Left lobe of liver (tissue), 2 donors: ENCODE data around the gene OXA1L. TPM values are rescaled to one million over a fixed set of nuclear protein-coding genes. Genes with fewer than 3 reads are reported as not detected.
"Not testable (repeated sequence)": the region's sequence is repeated elsewhere in the genome, so short reads cannot be mapped to it uniquely, and the experiment has no call there.

Experiments used
- ATAC-seq: fragments of 200-7000 bp; cut with Tn5 transposase; one replicate; pipeline ENCODE4 v1.9.1; 2020; ENCODE audit warnings: mild to moderate bottlenecking, moderate library complexity
- DNase-seq: peaks from one replicate; pipeline ENCODE4 v3.0.0-alpha.2; 2020; ENCODE audit warnings: low spot score
- total RNA-seq: library from RNA; stranded (reverse); gene quantifications from one replicate; pipeline ENCODE4 v1.2.1, GENCODE V29; 2021
- donor health status: DM: no; HTN: no; CAD: no; lungs with moderate emphysema.
- donor health status: DM: no; HTN: yes; CAD: no.

OXA1L gene
- total RNA-seq = 71.3 TPM

DNA sequence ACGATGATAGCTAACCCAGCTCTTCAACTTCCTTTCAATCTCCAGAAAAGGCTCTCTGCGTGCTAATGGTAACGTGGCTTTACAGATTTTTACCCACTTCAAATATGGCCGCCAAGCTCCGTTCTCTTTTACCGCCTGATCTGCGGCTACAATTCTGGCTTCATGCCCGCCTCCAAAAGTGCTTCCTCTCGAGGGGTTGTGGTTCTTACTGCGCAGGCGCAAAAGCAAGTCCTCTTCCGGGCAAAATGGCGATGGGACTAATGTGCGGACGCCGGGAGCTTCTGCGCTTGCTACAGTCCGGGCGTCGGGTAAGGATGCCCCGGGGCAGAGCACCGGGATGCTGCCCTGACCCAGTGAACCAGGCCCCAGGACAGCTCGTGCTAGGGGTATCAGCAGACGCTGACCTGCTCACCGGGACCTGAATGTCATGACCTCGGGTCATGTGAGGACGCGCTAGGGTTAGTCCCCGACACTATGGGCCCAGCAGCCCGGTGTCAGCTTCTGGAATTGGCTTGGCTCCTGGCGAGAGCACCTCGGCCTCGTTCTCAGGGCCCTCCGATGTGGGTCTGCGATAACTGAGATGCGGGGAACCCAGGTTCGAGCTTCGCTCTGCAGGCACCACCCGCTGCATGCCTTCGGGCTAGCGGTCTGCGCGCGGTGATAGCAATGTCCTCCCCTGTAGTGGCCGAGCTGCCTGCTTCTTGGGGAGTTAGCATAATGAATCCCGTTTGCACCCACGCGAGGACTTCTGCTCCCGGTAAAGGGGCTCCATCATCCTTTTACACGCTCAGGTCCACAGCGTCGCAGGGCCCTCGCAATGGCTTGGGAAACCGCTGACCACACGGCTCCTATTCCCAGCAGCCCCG lies at the start of gene OXA1L:
TSS of gene OXA1L (plus strand) at position 232 of the 866 bp plus-strand sequence. CDS start at position 246, 14 bp downstream.
- ATAC-seq (peak; percentile 92), DNase-seq (peak; percentile 98)

DNA sequence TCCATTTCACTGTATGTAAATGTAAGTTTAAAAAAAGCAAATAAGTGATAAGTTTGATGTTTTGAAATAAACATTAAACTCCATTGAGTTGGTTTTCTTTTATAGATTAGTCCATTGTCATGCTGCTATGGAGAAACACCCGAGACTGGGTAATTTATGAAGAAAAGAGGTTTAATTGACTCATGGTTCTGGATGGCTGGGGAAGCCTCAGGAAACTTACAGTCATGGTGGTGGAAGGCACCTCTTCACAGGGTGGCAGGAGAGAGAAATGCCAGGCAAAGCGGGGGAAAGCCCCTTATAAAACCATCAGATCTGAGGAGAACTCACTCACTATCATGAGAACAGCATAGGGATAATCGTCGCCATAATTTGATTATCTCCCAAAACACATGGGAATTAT lies 48.4 kb upstream of the OXA1L start:
- ATAC-seq (no peak), DNase-seq (no peak)

GRCh38 chr14:22721213-22721612 lies 45.3 kb upstream of the OXA1L start:
- DNase-seq (no peak), ATAC-seq (no peak)

GRCh38 chr14:22723815-22724214 lies 42.7 kb upstream of the OXA1L start:
- DNase-seq (no peak), ATAC-seq (no peak)

DNA sequence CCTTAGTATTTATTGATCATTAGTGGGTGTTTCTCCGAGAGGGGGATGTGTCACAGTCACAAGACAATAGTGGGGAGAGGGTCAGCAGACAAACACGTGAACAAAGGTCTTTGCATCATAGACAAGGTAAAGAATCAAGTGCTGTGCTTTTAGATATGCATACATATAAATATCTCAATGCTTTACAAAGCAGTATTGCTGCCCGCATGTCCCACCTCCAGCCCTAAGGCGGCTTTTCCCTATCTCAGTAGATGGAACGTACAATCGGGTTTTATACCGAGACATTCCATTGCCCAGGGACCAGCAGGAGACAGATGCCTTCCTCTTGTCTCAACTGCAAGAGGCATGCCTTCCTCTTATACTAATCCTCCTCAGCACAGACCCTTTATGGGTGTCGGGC lies 41.6 kb upstream of the OXA1L start:
- ATAC-seq, DNase-seq: not testable (repeated sequence)

- not testable (repeated sequence) for DNase-seq, ATAC-seq
Observed at GRCh38 chr14:22725374-22725773, 41.1 kb upstream of the OXA1L start.

DNA sequence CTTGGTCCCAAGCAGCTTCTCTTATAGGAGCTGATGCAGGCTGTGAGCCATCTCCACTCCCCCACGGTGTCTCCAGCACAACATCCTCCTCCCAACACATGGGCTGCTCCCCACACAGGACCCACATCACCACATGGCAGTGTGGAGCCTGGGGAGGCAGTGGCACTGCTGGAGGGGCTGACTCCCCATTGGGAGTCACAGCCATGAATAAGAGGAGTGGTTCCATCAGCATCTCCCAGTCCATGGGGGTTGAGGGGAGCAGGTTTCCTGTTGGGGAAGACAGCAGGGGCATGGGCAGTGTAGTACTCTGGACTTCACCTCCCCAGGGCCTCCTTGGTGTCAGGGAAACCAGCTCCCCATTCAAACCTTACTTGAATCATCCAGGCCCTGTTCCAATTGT lies 40.5 kb upstream of the OXA1L start:
- no peak for ATAC-seq

DNA sequence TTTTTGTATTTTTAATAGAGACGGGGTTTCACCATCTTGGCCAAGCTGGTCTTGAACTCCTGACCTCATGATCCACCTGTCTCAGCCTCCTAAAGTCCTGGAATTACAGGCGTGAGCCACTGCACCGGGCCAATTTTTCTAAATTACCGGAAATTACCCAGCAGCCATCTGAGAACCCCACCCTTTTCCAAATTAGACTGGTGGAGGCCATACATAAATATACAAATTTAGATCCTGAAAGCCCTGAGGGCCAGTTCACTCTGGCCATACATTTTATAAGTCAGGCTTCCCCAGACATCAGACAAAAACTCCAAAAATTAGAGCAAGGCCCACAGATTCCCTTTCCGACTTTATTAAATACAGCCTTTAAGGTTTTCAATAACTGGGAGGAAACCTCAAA lies 34.4 kb upstream of the OXA1L start:
- DNase-seq, ATAC-seq: not testable (repeated sequence)

More for the DNA sequence above, 40.5 kb upstream of the OXA1L start:
- DNase-seq = no peak

DNA sequence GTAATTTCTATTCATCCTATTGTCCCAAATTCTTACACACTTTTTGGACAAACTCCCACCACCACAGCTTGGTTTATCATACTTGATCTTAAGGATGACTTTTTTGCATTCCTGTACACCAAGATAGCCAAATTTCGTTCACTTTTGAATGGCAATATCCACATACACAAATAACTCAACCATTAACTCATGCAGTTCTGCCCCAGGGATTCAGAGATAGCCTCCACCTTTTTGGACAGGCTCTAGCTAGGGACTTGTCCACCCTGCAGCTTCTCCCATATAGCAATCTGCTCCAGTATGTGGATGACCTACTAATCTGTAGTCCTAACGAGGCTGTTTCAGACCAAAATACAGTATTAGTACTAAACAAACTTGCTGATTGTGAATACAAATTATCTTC lies 32.7 kb upstream of the OXA1L start:
- DNase-seq (no peak), ATAC-seq (no peak)

DNA sequence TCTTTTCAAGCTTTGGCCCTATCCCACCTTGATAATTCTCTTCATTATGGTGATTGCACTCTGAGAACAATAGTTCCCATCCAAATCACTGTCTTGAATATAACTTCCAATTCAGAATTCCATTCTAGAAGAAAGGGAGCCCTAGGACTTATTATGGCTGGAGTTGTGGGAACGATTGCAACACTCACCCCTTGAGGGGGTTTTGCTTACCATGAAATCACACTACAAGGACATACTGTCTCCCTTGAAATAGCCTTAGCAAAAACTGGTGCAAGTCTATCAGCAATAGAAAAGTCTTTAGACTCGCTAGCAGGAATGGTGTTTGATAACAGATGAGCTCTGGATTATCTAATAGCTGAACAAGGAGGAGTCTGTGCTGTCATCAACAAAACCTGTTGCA lies 31.4 kb upstream of the OXA1L start:
- no peak for DNase-seq
- no peak for ATAC-seq

- ATAC-seq, DNase-seq: not testable (repeated sequence)
Observed at GRCh38 chr14:22736384-22736783, 30.1 kb upstream of the OXA1L start.

DNA sequence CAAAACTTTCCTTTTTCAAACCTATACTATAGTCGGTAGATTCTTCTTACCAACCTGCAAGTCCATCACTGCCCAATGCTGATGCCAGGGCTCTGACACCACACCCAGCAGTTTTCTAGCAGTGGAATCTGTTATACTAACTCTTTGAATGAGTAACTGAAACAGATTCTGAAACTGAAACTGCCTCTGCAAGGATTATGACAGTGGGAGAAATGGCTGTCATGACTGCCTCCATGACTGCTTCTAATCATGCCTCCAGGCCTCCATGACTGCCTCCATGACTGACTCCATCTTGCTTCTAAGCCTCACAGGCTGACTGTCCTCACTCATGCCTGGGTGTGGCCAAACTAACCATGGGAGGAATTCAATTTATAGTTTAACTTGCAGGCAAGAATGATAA lies 29.4 kb upstream of the OXA1L start:
- no peak for DNase-seq
- ATAC-seq = no peak

GRCh38 chr14:22739423-22739822 lies 27.1 kb upstream of the OXA1L start:
- ATAC-seq (no peak), DNase-seq (no peak)

- DNase-seq (no peak), ATAC-seq (no peak)
Observed at GRCh38 chr14:22740020-22740419, 26.5 kb upstream of the OXA1L start.

DNA sequence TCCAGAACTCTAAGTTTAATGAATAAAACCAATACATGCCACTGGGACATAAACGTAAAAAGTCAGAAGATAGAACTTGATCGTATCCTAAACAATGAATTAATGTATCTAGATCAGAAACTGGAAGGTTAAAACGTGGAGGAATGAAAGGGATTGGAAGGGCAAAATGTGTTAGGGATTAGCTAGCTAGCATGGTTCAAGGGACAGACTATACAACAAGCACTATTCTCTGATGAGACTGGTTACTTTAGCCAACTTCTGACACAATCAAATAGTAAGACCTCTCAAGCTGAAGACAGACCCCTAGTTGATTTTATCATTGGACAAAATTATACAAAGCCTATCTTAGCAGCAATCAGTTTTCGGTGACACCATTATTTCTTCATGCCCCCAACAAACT lies 18.7 kb upstream of the OXA1L start:
- ATAC-seq (no peak), DNase-seq (no peak)

GRCh38 chr14:22748206-22748605 lies 18.3 kb upstream of the OXA1L start:
- ATAC-seq (no peak), DNase-seq (no peak)

GRCh38 chr14:22748631-22749068 lies 17.8 kb upstream of the OXA1L start:
- no peak for DNase-seq
- ATAC-seq = no peak

DNA sequence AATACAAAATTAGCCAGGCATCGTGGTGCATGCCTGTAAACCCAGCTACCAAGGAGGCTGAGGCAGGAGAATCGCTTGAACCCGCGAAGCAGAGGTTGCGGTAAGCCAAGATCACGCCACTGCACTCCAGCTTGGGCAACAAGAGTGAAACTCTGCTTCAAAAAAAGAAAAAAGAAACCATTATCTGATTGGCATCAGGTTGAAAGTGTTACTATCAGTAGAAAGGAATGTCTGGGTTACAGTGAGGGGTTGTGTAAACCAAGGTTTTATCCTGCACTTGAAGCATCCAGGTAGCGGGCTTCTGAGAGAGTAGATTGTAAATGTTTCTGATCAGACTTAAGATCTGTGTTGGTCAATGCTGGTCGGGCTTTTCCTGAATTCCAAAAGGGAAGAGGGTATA lies 14.1 kb upstream of the OXA1L start:
- ATAC-seq (no peak), DNase-seq (no peak)

DNA sequence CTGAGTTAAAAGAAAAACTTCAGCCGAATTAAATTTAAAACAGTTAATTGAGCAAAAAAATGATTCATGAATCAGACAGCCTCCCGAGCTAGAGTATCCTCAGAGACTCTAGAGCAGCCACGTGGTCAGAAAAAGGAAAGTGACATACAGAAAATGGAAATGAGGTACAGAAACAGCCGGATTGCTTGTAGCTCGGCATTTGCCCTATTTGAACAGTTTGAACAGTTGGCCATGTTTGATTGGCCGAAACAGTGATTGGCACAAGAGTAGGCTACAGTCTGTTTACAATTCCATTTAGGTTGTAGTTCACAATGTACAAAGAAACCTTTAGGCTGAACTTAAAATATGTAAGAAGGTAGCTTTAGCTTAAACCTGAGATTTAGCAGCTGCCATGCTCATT lies 12.9 kb upstream of the OXA1L start:
- DNase-seq = no peak
- peak; percentile 17 for ATAC-seq

- not testable (repeated sequence) for ATAC-seq, DNase-seq
Observed at GRCh38 chr14:22757972-22758650, 8.4 kb upstream of the OXA1L start.

DNA sequence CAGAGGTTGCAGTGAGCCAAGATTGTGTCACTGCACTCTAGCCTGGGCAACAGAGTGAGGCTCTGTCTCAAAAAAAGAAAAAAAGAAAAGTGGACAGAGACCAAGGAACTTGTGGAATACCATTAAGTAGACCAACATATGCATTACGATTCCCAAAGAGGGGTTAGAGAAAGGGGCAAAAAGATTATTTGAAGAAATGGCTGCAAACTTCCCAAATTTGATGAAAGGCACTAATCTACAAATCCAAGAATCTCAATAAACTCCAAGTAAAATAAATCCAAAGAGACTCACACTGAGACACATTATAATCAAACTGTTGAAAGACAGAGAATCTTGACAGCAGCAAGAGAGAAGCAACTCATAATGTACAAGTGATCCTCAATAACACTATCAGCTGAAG lies 4.8 kb upstream of the OXA1L start:
- DNase-seq (no peak), ATAC-seq (no peak)

- ATAC-seq (no peak), DNase-seq (no peak)
Observed at GRCh38 chr14:22764382-22764781, 2.1 kb upstream of the OXA1L start.
